Measurements from ENCODE around the gene DVL2. TPM values are rescaled to one million over a fixed set of nuclear protein-coding genes. Genes with fewer than 3 reads are reported as not detected.

The DVL2 gene
- total and polyA plus RNA-seq, 2 of the 13 experiments (the other 11 are each of a cell fraction or from before 2014, with no cell fraction given), result 5.7 to 38.2 TPM

- 0% methylated on average over 9 of the region's 9 CpGs for WGBS (ENCODE audit: low lambda C conversion rate)
- H3K27me3 ChIP-seq (ENCODE audit: control insufficient read depth in 1 of 2, insufficient read depth in 2 of 2, low read length in 2 of 2), result no peaks in the 10 kb centered on the region; a peak in 1 of 5 replicates
- in situ Hi-C loops (cut with HindIII; ENCODE audit: extremely low pct_ligation_motif_present, low pct_unique_long_range_greater_than_20kb), result no loop called here
- peaks cover 24 to 50% of the 10 kb centered on the region in 2 experiments for H3K36me3 ChIP-seq (replicated peaks in 1 of 2; ENCODE audit: control insufficient read depth in 1 of 2, insufficient read depth in 2 of 2, low read length in 2 of 2)
- peaks cover 13% of the 10 kb centered on the region; the same call in 1 of the 2 replicates for H4K20me1 ChIP-seq (ENCODE audit: insufficient read depth, low read length)
- ChIA-PET CTCF (ENCODE audit: low intra/inter-chr PET ratio, low total read pairs) (no interaction called here), POLR2A (interaction anchor here (0.7 to 8.9 kb wide), 18 partner anchors 9 to 198 kb away, joined by 3 to 140 read pairs (median 5); partner anchors contain the start of genes ACADVL, ASGR1, ASGR2 and CTDNEP1)
- peaks cover 57% of the 10 kb centered on the region for H3K79me2 ChIP-seq (ENCODE audit: insufficient read depth, low read length)
- FAIRE-seq (no peak), DNase-seq (ENCODE audit: low spot score) (no peak), ATAC-seq (peak; percentile 12)
- TF ChIP-seq ZNF431 (CRISPR knock-in tag; IDR thresholded peaks at IDR 0.05; ENCODE audit: borderline replicate concordance, low read depth), result no peak
- 0 out of 2 replicates have a peak, but pooled peaks have one; percentile 5 for TF ChIP-seq EED (CRISPR knock-in tag; IDR thresholded peaks at IDR 0.05)
- TF ChIP-seq SOX6 (IDR thresholded peaks at IDR 0.05), result no peak
- TF ChIP-seq SOX6 (CRISPR knock-in tag; IDR thresholded peaks at IDR 0.05), result no peak
- TF ChIP-seq LCORL (IDR thresholded peaks at IDR 0.05), result no peak
- TF ChIP-seq LCORL (CRISPR knock-in tag; IDR thresholded peaks at IDR 0.05), result peak; percentile 3; the same call in 1 of the 2 replicates
- no peak for TF ChIP-seq NKX3-1 (CRISPR knock-in tag; IDR thresholded peaks at IDR 0.05)
- 0 out of 2 replicates have a peak, but pooled peaks have one; percentile 21 for TF ChIP-seq SNAPC5 (CRISPR knock-in tag; IDR thresholded peaks at IDR 0.05; ENCODE audit: borderline replicate concordance)
- 0 out of 2 replicates have a peak, but pooled peaks have one; percentile 60 for TF ChIP-seq ZBTB20 (CRISPR knock-in tag; IDR thresholded peaks at IDR 0.05; ENCODE audit: borderline replicate concordance, low read depth)
- TF ChIP-seq ZNF564 (CRISPR knock-in tag; IDR thresholded peaks at IDR 0.05), result no peak
- 0 out of 2 replicates have a peak, but pooled peaks have one; percentile 0 for TF ChIP-seq BORCS8-MEF2B (CRISPR knock-in tag; IDR thresholded peaks at IDR 0.05)
- TF ChIP-seq THAP8 (CRISPR knock-in tag; IDR thresholded peaks at IDR 0.05; ENCODE audit: borderline replicate concordance), result peak; percentile 23; the same call in 1 of the 2 replicates
- BruUV-seq (replicated peaks), result no TSS peak
- H3K27ac ChIP-seq (ENCODE audit: extremely low read length, insufficient read depth, low read length), result peak overlapping the region; percentile 79
- H3K4me2 ChIP-seq (ENCODE audit: low read depth, low read length), result peak overlapping the region; percentile 92
- H3K4me1 ChIP-seq (ENCODE audit: insufficient read depth, low read length), result peaks cover 53% of the 10 kb centered on the region
- intact Hi-C loops (cut with micrococcal nuclease; ENCODE audit: unreplicated experiment), result loop anchor here (10.0 kb wide), 1 partner anchor 59 kb away; the partner anchor contains the start of gene ASGR1
- peak overlapping the region; percentile 66 to 93 (median 89) for H3K4me3 ChIP-seq (replicated peaks in 1 of 3; ENCODE audit: insufficient read depth in 1 of 3, low read depth in 2 of 3, low read length in 3 of 3)
- peak overlapping the region; percentile 83 for H3K9ac ChIP-seq (ENCODE audit: insufficient read depth, low read depth, low read length)
- H3K9me3 ChIP-seq (ENCODE audit: low read length), result no peaks in the 10 kb centered on the region
- no peak overlapping the region for H2AFZ ChIP-seq (ENCODE audit: low read length)
Observed at GRCh38 chr17:7233701-7234082, 625 bp downstream of the DVL2 start.

All from HepG2 (cell line).